Skin epidermis (tissue), 12 donors: ENCODE measurements around the gene CD3D.

Experiments used
- H3K27ac ChIP-seq, 21 experiments: fragments of 200-600 bp; sonication (generic) in 11 of 21; one replicate each; pipeline ENCODE4 v1.5.0; 2020; ENCODE audit warnings: mild to moderate bottlenecking in 3 of 21, inconsistent platforms in 2 of 21, moderate library complexity in 2 of 21
- H3K4me3 ChIP-seq, 7 experiments: fragments of 200-600 bp; sonication (generic) in 2 of 7; one replicate each; pipeline ENCODE4 v1.5.0; 2020; ENCODE audit warnings: inconsistent platforms in 2 of 7, mild to moderate bottlenecking in 2 of 7, moderate library complexity in 1 of 7

CD3D gene

GRCh38 chr11:118341261-118341660 lies 1.2 kb downstream of the CD3D start:
- Histone ChIP-seq H3K4me3 (peak overlapping the region; percentile 10 to 39 (median 26)), H3K27ac (peak overlapping the region in 10 of 21 experiments; percentile 6 to 94 (median 80))

- H3K27ac ChIP-seq: peak overlapping the region in 6 of 21 experiments; percentile 78 to 94 (median 86)
Measured at GRCh38 chr11:118340449-118340848, 2.1 kb downstream of the CD3D start.

GRCh38 chr11:118339281-118339961 lies 3.1 kb downstream of the CD3D start:
- H3K27ac ChIP-seq: peak overlapping the region in 12 of 21 experiments; percentile 1 to 94 (median 46)
- peak overlapping the region in 3 of 7 experiments; percentile 30 to 39 (median 36) for H3K4me3 ChIP-seq

More at GRCh38 chr11:118340449-118340848, 2.1 kb downstream of the CD3D start:
- peak overlapping the region in 5 of 7 experiments; percentile 0 to 39 (median 30) for H3K4me3 ChIP-seq

GRCh38 chr11:118338637-118339061 lies 3.9 kb downstream of the CD3D start:
- Histone ChIP-seq H3K27ac (peak overlapping the region in 13 of 21 experiments; percentile 1 to 94 (median 36)), H3K4me3 (peak overlapping the region in 2 of 7 experiments; percentile 21 to 39)

GRCh38 chr11:118334745-118335144 lies 7.8 kb downstream of the CD3D start:
- H3K27ac ChIP-seq: peak overlapping the region in 2 of 21 experiments; percentile 54 to 65
- no peak overlapping the region for H3K4me3 ChIP-seq

GRCh38 chr11:118328745-118329144 lies 13.8 kb downstream of the CD3D start:
- Histone ChIP-seq H3K27ac (no peak overlapping the region), H3K4me3 (no peak overlapping the region)

- H3K4me3 ChIP-seq: no peak overlapping the region
- H3K27ac ChIP-seq: no peak overlapping the region
Measured at GRCh38 chr11:118325283-118325682, 17.2 kb downstream of the CD3D start.

GRCh38 chr11:118322721-118323120 lies 19.8 kb downstream of the CD3D start:
- H3K27ac ChIP-seq: no peak overlapping the region
- H3K4me3 ChIP-seq: no peak overlapping the region

GRCh38 chr11:118321386-118322082 lies 21.0 kb downstream of the CD3D start:
- H3K27ac ChIP-seq: peak overlapping the region in 1 of 21 experiments; percentile 46
- no peak overlapping the region for H3K4me3 ChIP-seq

- H3K27ac ChIP-seq: peak overlapping the region in 1 of 21 experiments; percentile 93
Measured at GRCh38 chr11:118320515-118320914, 22.0 kb downstream of the CD3D start.

GRCh38 chr11:118319337-118319707 lies 23.2 kb downstream of the CD3D start:
- Histone ChIP-seq H3K4me3 (no peak overlapping the region), H3K27ac (peak overlapping the region in 10 of 21 experiments; percentile 4 to 93 (median 49))

More at GRCh38 chr11:118320515-118320914, 22.0 kb downstream of the CD3D start:
- no peak overlapping the region for H3K4me3 ChIP-seq

- Histone ChIP-seq H3K27ac (peak overlapping the region in 10 of 21 experiments; percentile 4 to 93 (median 49)), H3K4me3 (no peak overlapping the region)
Measured at GRCh38 chr11:118318581-118319336, 23.7 kb downstream of the CD3D start.

- H3K4me3 ChIP-seq: no peak overlapping the region
- peak overlapping the region in 4 of 21 experiments; percentile 20 to 93 (median 72) for H3K27ac ChIP-seq
Measured at GRCh38 chr11:118318124-118318523, 24.4 kb downstream of the CD3D start.

- peak overlapping the region in 9 of 21 experiments; percentile 13 to 93 (median 69) for H3K27ac ChIP-seq
- H3K4me3 ChIP-seq: no peak overlapping the region
Measured at GRCh38 chr11:118314988-118315411, 27.5 kb downstream of the CD3D start.

GRCh38 chr11:118313242-118313641 lies 29.3 kb downstream of the CD3D start:
- no peak overlapping the region for H3K27ac ChIP-seq

GRCh38 chr11:118312328-118312727 lies 30.2 kb downstream of the CD3D start:
- Histone ChIP-seq H3K27ac (peak overlapping the region in 1 of 21 experiments; percentile 31), H3K4me3 (no peak overlapping the region)

More at GRCh38 chr11:118313242-118313641, 29.3 kb downstream of the CD3D start:
- H3K4me3 ChIP-seq: no peak overlapping the region

- Histone ChIP-seq H3K4me3 (no peak overlapping the region), H3K27ac (peak overlapping the region in 1 of 21 experiments; percentile 31)
Measured at GRCh38 chr11:118311518-118311917, 31.0 kb downstream of the CD3D start.

GRCh38 chr11:118310781-118311485 lies 31.6 kb downstream of the CD3D start:
- H3K27ac ChIP-seq: peak overlapping the region in 1 of 21 experiments; percentile 31

GRCh38 chr11:118310271-118310670 lies 32.2 kb downstream of the CD3D start:
- H3K4me3 ChIP-seq: no peak overlapping the region
- H3K27ac ChIP-seq: no peak overlapping the region

More at GRCh38 chr11:118310781-118311485, 31.6 kb downstream of the CD3D start:
- no peak overlapping the region for H3K4me3 ChIP-seq
